ENCODE measurements around the gene RFLNA.

- TF ChIP-seq GATA2 (IDR thresholded peaks at IDR 0.05; ENCODE audit: low read depth, low read length) (no peak), GATA3 (IDR thresholded peaks at IDR 0.05; ENCODE audit: low read depth, low read length) (no peak)
Measured at GRCh38 chr12:124345795-124346194, 50.9 kb downstream of the RFLNA start.

All from SH-SY5Y (cell line).